ENCODE measurements around the gene LIMS4.
"Not testable (repeated sequence)": the region's sequence is repeated elsewhere in the genome, so short reads cannot be mapped to it uniquely, and the experiment has no call there.

LIMS4 gene

DNA sequence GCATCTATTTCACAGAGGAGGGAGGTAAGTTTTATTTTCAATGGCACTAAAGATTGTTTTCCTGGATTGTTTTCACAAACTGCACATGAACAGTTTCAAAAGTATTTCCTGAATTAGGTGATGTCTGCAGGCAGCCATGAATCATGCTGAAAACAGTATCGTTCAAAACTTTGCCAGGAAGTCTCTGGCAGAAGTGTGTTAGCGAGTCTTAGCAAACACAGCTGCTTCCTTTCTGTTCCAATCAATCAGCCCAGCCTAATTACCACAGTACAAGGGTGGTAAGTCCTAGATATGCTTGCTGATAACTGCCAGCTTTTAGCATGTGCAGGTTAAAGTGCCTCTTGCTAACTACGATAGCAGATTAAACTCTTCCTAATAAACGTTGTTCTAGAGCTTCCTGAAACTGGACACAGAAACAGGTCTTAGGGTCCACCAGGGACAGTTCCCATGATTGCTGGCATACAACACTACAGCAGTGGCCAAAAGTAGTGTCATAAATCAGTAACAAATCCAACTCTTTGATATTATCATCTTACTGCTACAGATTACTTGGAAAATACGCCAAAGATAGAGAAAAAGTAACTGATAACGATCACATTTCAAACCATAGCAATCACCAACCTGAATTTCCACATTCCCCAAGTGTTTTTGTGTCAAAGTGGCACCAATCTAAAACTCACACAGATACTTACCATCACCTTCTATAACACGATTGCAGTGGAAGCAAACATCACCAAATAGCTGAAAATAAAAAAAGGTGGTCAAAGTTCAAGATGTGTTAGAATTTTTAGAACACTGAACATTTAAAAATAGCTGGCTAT lies 23.3 kb downstream of the LIMS4 start:
- DNase-seq (ENCODE audit: low read depth in 2 of 2) = not testable (repeated sequence)

DNA sequence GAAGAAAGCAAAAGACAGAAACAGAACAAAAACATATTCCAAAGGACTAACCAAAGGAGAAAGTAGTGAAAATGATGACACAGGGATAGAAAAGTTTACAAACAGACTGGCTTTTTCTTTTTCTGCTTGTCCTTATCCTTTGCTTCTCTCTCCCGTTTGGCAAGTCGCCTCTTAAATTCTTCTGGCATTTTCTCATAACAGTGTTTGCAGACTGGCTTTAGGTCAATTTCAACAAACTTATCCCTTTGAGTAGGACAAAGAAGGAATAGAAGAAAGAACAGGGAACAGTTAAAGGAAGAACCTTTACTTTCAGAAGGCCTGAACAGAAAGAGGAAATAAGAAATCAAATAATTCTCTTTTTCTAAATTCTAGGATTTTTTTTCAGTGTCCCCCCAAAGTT lies 26.0 kb downstream of the LIMS4 start:
- not testable (repeated sequence) for DNase-seq (ENCODE audit: low read depth in 2 of 2)

DNA sequence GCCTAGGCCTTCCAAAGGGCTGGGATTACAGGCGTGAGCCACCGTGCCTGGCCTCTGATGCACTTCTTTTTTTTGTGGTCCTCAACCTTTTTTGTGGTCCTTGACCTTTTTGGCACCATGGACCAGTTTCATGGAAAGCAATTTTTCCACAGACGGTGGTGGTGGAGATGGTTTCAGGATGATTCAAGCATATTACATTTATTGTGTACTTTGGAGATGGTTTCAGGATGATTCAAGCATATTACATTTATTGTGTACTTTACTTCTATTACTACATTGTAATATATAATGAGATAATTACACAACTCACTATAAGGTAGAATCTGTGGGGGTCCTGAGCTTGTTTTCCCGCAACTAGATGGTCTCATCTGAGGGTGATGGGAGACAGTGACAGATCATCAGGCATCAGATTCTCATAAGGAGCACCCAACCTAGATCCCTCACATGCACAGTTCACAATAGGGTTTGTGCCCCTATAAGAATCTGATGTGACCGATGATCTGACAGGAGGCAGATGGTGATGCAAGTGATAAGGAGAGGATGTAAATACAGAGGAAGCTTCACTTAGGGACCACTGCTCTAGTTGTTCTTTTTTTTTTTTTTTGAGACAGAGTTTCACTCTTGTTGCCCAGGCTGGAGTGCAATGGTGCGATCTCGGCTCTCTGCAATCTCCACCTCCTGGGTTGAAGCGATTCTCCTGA lies 29.2 kb downstream of the LIMS4 start:
- not testable (repeated sequence) for DNase-seq (ENCODE audit: low read depth in 2 of 2)

DNA sequence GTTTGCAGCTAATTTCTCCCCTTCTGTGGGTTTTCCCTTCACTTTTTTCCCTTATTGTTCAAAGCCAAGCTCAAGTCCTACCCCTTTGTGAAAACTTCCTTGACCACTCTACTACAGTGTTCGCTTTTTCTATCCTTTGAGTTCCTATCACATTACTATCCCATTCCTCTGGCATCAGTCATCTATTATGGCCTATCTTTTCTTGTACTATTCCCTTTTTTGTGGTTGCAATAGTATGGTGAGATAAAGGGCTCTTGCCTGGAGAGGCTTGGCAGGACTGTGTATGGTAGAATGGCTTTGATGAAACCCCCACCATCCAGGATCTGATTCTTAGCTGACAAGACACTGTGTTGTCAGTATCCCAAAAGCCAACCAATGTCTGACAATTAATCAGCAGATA lies 30.7 kb downstream of the LIMS4 start:
- not testable (repeated sequence) for DNase-seq (ENCODE audit: low read depth in 2 of 2)

DNA sequence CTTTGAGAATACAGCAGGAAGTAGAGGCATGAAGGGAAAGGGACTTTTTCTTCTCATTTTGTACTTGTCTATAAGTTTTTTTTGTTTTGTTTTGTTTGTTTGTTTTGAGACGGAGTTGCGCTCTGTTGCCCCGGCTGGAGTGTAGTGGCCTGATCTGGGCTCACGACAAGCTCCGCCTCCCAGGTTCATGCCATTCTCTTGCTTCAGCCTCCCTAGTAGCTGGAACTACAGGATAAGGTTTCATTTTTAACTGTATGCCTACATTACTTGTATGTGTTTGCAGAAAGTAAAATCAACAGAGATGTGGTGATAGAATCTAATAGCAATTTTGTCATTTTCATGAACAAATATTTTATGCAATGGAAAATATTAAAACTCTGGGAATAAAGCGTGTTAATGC lies 38.1 kb downstream of the LIMS4 start:
- not testable (repeated sequence) for DNase-seq (ENCODE audit: low read depth in 2 of 2)

DNA sequence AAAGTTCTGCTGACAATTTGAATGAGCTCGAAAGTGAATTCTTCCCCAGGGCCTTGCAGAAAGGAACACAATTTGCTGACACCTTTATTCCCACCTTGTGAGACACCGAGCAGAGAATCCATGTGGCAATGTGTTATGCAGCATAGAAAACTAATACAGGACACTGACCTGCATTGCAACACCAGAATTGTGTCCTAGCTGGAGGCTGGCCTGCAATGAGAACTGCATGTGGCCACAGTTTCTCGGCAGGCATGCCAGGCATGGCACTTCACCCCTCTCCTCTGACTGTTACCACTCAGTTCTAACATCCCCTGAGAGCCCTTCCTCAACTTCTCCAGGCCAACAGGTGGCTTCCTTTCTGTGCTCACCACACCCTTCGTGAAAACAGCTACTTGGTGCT lies 46.9 kb downstream of the LIMS4 start:
- not testable (repeated sequence) for DNase-seq (ENCODE audit: low read depth in 2 of 2)

DNA sequence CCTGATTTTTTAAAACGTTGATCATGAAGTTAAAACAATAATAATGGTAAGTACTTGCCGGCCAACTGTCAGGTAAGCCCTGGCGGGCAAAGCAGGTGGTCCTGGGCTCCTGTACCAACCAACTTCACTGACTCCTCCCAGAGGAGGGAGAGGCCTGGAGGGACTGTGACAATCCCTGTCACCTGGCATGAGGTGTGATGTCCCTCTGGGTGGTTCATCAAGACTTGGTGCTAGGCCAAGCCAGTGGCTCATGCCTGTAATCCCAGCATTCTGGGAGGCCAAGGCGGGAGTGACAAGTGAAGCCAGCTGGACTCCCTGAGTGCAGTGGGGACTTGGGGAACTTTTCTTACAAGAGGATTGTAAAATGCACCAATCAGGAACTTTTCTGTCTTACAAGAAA lies 48.2 kb downstream of the LIMS4 start:
- DNase-seq (ENCODE audit: low read depth in 2 of 2) = not testable (repeated sequence)

DNA sequence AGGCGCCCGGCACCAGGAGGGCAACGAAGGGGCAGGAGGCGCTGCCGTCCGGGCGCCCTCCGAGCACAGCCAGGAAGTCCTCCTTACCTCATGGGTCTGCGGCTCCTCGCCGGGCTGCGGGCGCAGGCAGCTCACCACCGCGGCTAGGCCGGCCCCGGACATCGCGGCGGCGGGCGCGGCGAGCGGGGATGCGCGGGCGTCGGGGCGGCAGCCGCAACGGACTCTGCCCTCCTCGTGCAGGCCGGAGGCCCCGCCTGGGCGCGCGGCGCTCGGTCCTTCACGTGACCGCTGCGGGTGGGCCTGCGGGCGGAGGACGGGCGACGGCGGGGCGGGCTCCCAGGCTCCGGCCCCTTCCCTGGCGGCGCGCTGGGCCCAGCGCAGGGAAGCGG lies 49.0 kb downstream of the LIMS4 start:
- DNase-seq (ENCODE audit: low read depth in 2 of 2) = not testable (repeated sequence)

DNA sequence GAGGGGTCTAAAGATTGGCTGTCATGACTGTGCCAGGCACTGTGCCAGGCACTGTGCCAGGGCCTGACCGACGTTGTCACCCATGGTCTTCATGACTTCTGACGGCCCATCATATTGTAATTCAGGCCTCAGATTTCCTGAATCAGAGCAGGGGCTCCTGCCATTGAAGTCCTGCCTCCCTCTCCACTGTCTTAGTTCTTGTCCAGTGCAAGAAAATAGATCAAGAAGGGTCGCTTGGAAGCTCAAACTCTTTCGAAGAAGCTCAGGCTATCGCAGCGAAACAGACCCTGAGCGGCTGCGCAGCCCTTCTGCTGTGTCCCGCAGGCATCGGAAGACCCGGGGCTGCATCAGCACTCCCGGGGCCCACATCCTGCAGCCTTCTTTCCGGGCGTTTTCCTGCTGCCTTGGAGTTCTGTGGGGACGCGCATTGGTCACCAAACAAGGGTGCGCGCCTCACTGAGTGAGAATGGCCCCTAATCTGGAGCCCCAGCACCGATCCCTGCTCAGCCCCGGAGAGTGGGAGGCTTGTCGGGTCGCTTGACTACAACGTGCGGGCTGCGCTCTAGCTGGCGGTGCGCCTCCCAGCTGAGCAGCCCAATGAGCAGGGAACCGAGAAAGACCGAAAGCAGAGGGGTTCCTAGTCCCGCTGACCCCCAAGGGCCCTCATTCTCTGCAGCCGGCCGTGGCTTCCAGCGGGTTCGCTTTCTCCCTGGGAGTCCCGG lies 49.6 kb downstream of the LIMS4 start:
- DNase-seq (ENCODE audit: low read depth in 2 of 2) = not testable (repeated sequence)

DNA sequence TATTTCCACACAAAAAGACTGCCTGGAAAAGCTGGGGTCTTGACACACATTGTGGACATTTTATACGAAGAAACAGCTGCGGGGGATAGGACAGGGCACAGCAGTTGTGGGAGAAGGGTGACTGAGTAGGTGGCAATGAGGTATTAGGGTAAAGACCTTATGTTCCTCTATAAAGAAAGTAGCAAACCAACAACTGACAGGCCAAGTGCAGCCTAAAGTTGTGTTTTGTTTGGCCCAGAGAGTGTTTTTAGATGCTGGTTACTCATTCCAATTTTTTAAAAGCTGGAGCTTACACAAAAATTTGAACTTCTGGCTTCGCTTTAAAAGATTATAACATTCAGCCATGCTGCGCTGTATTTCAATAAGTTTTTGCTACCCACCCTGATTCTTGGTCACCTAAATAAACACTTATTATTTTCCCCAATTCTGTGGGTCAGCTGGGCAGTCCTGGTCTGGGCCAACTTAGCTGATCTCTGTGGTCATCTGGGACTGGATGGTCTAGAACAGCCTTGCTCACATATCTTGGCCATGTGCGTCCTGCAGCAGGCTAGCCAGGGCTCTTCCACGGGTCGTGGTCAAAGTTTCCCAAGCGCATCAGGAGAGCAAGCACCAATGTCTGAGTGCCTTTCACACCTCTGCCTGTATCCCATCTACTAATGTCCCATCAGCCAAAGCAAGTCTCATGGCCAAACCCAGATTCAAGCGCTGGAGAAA lies 51.8 kb downstream of the LIMS4 start:
- DNase-seq (ENCODE audit: low read depth in 2 of 2) = not testable (repeated sequence)

DNA sequence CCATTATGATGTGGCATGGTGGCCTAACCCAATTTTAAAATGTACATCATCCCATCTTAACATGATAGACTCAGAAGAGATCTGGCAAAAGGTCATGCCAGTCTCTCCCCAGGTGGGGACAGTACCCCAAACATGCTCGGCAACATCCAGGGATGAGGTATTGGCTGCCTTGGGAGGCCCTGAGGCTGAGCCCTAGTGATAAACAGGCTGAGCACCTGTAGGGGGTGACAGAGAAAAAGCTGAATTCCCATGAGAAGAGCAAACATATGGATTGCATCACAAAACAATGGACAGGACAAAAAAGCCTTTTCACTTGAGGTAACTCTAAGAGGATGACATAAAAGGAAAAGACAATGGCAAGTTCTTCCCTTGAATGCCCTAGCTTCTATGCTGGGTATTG lies 65.5 kb downstream of the LIMS4 start:
- not testable (repeated sequence) for DNase-seq (ENCODE audit: low read depth in 2 of 2)

DNA sequence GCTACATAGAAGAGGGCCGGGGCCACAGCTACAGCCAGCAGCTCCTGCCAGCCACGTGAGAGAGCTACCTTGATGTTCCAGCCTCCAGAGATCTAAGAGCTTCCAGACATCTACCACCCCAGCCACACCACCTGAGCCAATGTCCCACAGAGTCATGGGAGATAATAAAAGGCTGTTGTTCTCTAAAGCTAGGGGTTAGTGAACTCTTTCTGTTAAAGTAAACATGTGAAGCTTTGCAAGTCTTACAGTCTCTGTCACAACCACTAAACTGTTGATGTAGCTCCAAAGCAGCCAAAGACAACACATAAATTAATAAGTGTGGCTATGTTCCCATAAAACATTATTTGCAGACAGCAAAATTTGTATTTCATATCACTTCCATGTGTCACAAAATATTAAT lies 67.6 kb downstream of the LIMS4 start:
- DNase-seq (ENCODE audit: low read depth in 2 of 2) = not testable (repeated sequence)

DNA sequence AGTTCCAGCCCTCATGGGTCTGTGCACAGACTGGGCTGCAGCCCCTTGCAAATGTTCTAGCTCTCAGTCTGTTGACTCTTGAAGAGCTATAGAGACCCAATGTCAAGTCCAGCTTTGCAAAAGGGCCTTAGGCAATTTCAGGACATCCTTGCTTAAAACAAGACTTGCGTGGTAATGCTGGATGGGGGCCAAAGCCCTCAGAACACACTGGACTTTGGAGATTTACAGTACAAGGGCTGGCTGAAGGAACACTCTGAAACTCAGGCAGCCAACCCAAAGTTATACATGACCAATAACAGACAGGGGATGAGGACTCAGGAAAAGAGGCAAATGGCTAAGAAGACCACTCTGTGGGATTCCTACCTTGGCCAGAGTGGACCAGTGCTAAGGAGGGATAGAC lies 68.4 kb downstream of the LIMS4 start:
- not testable (repeated sequence) for DNase-seq (ENCODE audit: low read depth in 2 of 2)

DNA sequence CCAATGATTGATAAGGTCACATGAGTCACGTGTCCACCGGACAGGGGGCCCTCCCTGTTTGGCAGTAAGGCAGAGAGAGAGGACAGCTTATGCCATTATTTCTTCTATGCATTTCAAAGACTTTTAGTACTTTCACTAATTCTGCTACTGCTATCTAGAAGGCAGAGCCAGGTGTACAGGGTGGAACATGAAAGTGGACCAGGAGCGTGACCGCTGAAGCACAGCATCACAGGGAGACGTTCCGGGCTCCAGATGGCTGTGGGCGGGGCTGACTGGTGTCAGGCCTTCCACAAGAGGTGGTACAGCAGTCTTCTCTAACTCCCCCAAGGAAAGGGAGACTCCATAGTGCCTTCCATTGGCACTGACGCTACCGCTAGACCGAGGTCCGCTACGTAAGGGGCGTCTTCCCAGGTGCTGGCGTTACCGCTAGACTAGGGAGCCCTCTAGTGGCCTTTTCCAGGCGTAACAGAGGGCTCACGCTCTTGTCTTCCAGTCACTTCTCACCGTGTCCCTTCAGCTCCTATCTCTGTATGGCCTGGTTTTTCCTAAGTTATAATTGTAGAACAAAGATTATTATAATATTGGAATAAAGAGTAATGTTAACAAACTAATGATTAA lies 71.5 kb downstream of the LIMS4 start:
- DNase-seq (ENCODE audit: low read depth in 2 of 2) = not testable (repeated sequence)

DNA sequence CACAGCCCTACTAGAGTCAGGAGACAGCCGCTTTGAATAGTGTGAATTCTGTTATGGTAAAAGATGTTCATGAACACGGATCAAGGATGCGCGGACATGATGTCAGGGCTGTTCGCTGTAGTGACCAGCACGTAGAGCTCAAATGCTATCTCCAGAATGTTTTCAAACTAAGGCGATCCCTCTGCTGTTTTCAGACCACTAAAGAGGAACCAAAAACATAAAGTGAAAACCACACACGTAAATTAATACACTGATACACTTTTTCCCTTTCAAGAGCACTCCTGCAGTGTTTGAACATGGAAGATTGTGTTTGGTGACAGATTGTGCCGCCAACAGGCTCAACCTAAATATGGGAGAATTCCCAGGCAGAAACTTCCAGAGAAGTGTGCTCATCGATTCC lies 73.2 kb downstream of the LIMS4 start:
- DNase-seq (ENCODE audit: low read depth in 2 of 2) = not testable (repeated sequence)

DNA sequence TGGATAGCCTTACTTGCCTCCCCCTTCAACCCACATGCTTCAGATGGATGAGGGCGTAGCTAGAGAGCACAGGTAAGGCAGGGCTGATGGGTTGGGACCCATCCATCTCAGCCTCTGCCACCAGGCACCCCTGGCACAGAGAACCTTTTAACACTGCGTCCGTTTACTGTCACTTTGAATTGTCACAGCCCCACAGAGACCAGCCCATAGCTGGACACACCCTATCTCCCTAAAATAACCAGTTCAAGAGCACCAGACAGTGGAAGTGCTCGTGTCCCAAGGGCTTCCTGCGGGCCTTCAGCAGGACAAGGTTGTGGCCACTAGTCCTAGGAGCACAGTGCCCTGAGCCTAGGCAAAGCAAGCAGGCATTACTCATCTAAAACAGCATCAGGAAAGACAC lies 76.6 kb downstream of the LIMS4 start:
- not testable (repeated sequence) for DNase-seq (ENCODE audit: low read depth in 2 of 2)
